ENCODE measurements around the gene KCTD2. TPM values are rescaled to one million over a fixed set of nuclear protein-coding genes. Genes with fewer than 3 reads are reported as not detected.
A peak's percentile ranks its signal among the peaks of the same experiment; 100 is the strongest.
"Not testable (repeated sequence)": the region's sequence is repeated elsewhere in the genome, so short reads cannot be mapped to it uniquely, and the experiment has no call there.

The KCTD2 gene
- total and polyA plus RNA-seq, 3 donors from 2014 or later, result 88.9 to 135 (median 122) TPM

DNA sequence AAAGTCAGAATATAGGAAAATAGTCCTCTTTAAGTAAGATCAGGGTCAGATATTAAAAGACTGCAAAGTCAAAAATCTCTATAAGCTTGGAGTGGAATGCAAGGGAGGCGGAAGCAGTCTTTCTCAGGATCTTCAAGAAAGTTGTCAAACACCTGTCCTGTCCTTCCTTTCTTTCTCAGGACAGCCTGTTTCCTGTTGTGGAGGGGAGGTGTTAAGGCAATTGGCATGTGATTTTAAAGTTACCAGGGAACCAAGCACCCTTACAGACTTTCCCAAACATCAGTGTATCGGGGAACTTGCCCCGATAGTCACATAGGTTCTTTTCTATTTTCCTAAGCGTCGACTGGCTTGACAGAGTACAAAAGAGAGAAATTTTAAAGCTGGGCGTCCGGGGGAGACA is 2.3 kb upstream of the KCTD2 start:
- DNase-seq, result no peak
- Histone ChIP-seq H3K4me1 (peaks cover 19% of the 10 kb centered on the region), H3K36me3 (ENCODE audit: low read depth, missing control alignments) (no peaks in the 10 kb centered on the region), H3K4me3 (no peak overlapping the region), H3K27ac (no peak overlapping the region), H3K9me3 (no peaks in the 10 kb centered on the region), H3K27me3 (no peaks in the 10 kb centered on the region)
- WGBS, 2 donors, result 82 to 85% methylated on average over 7 of the region's 7 CpGs
- intact Hi-C loops (cut with DNase I; ENCODE audit: low total_unique reads), result no loop called here
- TF ChIP-seq, protein P1, sequence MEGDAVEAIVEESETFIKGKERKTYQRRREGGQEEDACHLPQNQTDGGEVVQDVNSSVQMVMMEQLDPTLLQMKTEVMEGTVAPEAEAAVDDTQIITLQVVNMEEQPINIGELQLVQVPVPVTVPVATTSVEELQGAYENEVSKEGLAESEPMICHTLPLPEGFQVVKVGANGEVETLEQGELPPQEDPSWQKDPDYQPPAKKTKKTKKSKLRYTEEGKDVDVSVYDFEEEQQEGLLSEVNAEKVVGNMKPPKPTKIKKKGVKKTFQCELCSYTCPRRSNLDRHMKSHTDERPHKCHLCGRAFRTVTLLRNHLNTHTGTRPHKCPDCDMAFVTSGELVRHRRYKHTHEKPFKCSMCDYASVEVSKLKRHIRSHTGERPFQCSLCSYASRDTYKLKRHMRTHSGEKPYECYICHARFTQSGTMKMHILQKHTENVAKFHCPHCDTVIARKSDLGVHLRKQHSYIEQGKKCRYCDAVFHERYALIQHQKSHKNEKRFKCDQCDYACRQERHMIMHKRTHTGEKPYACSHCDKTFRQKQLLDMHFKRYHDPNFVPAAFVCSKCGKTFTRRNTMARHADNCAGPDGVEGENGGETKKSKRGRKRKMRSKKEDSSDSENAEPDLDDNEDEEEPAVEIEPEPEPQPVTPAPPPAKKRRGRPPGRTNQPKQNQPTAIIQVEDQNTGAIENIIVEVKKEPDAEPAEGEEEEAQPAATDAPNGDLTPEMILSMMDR (IDR thresholded peaks at IDR 0.05), result no peak
- no peak for TF ChIP-seq POLR2A (IDR thresholded peaks at IDR 0.05)

DNA sequence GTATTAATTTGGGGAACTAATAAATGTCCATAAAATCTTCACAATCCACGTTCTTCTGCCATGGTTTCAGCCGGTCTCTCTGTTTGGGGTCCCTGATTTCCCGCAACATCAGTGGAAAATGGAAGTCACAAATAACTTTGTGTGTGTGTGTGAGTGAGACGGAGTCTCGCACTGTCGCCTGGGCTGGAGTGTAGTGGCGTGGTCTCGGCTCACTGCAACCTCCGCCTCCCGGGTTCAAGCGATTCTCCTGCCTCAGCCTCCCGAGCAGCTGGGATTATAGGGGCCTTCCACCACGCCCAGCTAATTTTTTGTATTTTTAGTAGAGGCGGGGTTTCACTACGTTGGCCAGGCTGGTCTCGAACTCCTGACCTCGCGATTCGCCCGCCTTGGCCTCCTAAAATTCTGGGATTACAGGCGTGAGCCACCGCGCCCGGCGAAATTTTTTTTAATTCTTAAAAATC is 1.0 kb upstream of the KCTD2 start:
- H3K27me3 ChIP-seq; H3K9me3 ChIP-seq; intact Hi-C loops (cut with DNase I; ENCODE audit: low total_unique reads); H3K36me3 ChIP-seq (ENCODE audit: low read depth, missing control alignments); DNase-seq: not testable (repeated sequence)
- Histone ChIP-seq H3K27ac (peak overlapping the region; percentile 86 to 91), H3K4me3 (peak overlapping the region; percentile 68 to 95), H3K4me1 (peaks cover 21% of the 10 kb centered on the region)
- 12% methylated on average over 25 of the region's 25 CpGs for WGBS, 2 donors

- TF ChIP-seq POLR2A (IDR thresholded peaks at IDR 0.05), result no peak
- TF ChIP-seq, protein P1 (IDR thresholded peaks at IDR 0.05), result no peak
- Histone ChIP-seq H3K4me3 (peak overlapping the region; percentile 68 to 95), H3K27ac (peak overlapping the region; percentile 86 to 89), H3K9me3 (no peaks in the 10 kb centered on the region), H3K36me3 (ENCODE audit: low read depth, missing control alignments) (no peaks in the 10 kb centered on the region), H3K27me3 (no peaks in the 10 kb centered on the region), H3K4me1 (peaks cover 21% of the 10 kb centered on the region)
- intact Hi-C loops (cut with DNase I; ENCODE audit: low total_unique reads), result no loop called here
- peak; percentile 60 for DNase-seq
- 0% methylated on average over 16 to 19 of the region's 38 CpGs for WGBS, 2 donors
Measured at GRCh38 chr17:75047398-75048098, 523 bp downstream of the KCTD2 start.

DNA sequence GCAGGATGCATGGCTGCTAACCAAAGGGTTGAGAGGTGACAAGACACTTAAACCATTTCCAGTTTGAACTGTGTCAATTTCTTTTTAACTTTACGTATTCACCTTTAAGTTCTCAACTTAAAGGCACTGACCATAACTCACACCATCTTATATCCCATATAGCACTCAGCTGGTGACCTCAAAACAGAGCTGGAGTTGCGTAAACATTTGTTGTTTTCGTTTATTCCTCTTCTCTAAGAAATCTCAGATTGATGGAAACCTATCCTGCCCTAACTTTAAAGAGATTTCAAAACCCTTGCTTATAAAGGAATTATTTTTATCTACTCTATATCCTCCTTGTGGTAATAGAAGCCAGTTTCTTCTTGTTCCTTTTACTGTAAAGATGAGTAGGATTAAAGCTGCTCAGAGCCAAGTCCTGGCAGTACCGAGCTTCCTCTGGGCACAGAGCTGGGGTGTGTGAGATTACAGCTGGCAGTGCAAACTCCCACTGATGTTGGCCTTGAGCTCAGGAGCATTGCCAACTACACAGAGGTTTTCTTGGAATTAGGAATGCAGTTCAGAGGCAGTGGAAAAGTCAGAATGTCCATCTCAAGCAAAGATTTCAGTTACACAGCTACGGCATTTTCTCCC is 1.3 kb downstream of the KCTD2 start:
- intact Hi-C loops (cut with DNase I; ENCODE audit: low total_unique reads), result no loop called here
- peaks cover 21% of the 10 kb centered on the region for H3K4me1 ChIP-seq
- no peaks in the 10 kb centered on the region for H3K36me3 ChIP-seq (ENCODE audit: low read depth, missing control alignments)
- no peak for TF ChIP-seq POLR2A (IDR thresholded peaks at IDR 0.05)
- TF ChIP-seq, protein P1 (IDR thresholded peaks at IDR 0.05), result no peak
- peak overlapping the region in 1 of 2 donors; percentile 86 for H3K27ac ChIP-seq
- peak overlapping the region; percentile 68 to 95 for H3K4me3 ChIP-seq
- no peaks in the 10 kb centered on the region for H3K9me3 ChIP-seq
- 12 to 17% methylated on average over 5 of the region's 5 CpGs for WGBS, 2 donors
- DNase-seq, result peak; percentile 74
- H3K27me3 ChIP-seq, result no peaks in the 10 kb centered on the region

GRCh38 chr17:75049057-75049456 is 2.0 kb downstream of the KCTD2 start:
- Histone ChIP-seq H3K4me1 (peaks cover 21% of the 10 kb centered on the region), H3K36me3 (ENCODE audit: low read depth, missing control alignments) (no peaks in the 10 kb centered on the region), H3K9me3 (no peaks in the 10 kb centered on the region), H3K27ac (peak overlapping the region in 1 of 2 donors; percentile 86), H3K4me3 (peak overlapping the region in 1 of 2 donors; percentile 95), H3K27me3 (no peaks in the 10 kb centered on the region)
- intact Hi-C loops (cut with DNase I; ENCODE audit: low total_unique reads), result no loop called here
- 58 to 59% methylated on average over 5 of the region's 5 CpGs for WGBS, 2 donors
- no peak for DNase-seq
- TF ChIP-seq POLR2A (IDR thresholded peaks at IDR 0.05), result no peak
- TF ChIP-seq, protein P1 (IDR thresholded peaks at IDR 0.05), result no peak

Data from testis (tissue), 3 donors.